Right lobe of liver (tissue), 4 donors: ENCODE data around the gene AHI1.

ENCODE experiments used
- POLR2A ChIP-seq: fragments of 450-650 bp; IDR thresholded peaks from one replicate; pipeline ENCODE4 v1.6.1; 2017; ENCODE audit warnings: antibody characterized with exemption, mild to moderate bottlenecking
- TF ChIP-seq, protein P1 (sequence below), 4 donors: fragments of 200-600 bp in 3 of 4; fragments of 450-650 bp in 1 of 4; IDR thresholded peaks; one replicate each; pipeline versions ENCODE4 v1.5.1 to v1.8.0; 2016 to 2022; ENCODE audit warnings: antibody characterized with exemption in 4 of 4, mild to moderate bottlenecking in 2 of 4
- donor health status: DM: no; HTN: no; CAD: no.
- donor health status: DM: no; HTN: no; CAD: no.
- donor health status: DM: no; HTN: yes; CAD: no.

DNA sequence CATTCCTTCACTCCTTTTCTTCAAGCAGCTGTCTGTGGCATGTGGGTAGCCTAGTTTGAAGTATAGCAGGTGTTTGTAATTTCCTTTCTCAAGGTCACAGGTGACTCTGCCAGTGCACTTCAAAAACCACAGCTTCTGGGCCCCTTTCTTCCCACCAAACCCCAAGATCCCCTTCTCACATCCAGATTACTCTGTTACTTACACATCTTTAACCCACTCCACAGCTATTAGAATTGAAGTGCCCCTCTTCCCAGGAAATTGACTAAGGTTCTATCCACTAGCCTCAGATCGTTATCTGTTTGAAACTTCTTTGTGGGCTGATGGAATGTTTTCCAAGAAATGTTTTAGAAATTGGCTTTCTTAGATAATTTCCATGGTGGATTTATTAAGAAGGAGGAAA lies 150.8 kb downstream of the AHI1 start:
- TF ChIP-seq, protein P1, sequence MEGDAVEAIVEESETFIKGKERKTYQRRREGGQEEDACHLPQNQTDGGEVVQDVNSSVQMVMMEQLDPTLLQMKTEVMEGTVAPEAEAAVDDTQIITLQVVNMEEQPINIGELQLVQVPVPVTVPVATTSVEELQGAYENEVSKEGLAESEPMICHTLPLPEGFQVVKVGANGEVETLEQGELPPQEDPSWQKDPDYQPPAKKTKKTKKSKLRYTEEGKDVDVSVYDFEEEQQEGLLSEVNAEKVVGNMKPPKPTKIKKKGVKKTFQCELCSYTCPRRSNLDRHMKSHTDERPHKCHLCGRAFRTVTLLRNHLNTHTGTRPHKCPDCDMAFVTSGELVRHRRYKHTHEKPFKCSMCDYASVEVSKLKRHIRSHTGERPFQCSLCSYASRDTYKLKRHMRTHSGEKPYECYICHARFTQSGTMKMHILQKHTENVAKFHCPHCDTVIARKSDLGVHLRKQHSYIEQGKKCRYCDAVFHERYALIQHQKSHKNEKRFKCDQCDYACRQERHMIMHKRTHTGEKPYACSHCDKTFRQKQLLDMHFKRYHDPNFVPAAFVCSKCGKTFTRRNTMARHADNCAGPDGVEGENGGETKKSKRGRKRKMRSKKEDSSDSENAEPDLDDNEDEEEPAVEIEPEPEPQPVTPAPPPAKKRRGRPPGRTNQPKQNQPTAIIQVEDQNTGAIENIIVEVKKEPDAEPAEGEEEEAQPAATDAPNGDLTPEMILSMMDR (IDR thresholded peaks at IDR 0.05), result no peak
- TF ChIP-seq POLR2A, result no peak
